Measurements from ENCODE around the gene STON1.

STON1 gene

DNA sequence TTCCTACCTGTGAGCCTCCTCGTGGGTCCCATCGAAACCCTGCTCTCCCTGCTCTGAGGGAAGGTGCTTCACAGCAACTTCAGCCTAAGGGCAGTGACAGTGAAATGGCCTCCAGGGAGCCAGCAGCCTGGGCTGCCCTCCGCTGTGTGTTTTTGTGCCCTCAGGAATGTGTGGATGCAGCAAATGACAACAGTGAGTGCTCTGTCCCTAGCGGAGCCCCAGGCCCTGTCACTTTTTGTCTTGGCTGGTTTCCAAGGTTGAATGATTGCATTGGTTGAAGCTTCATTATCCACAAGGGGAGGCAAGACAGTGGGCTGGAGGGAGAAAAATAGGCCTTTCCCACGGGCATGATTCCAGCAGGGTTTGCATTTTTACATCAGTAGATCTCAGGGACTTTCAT is 42.9 kb downstream of the STON1 start:
- Histone ChIP-seq H3K9ac (no peak overlapping the region), H3K4me2 (no peak overlapping the region), H4K20me1 (ENCODE audit: insufficient read depth) (no peaks in the 10 kb centered on the region), H3K27me3 (ENCODE audit: insufficient read depth, low read depth) (no peaks in the 10 kb centered on the region), H3K27ac (no peak overlapping the region), H3K36me3 (ENCODE audit: insufficient read depth) (no peaks in the 10 kb centered on the region), H2AFZ (ENCODE audit: low read depth) (no peak overlapping the region), H3K4me3 (IDR thresholded peaks at IDR 0.05; ENCODE audit: insufficient read depth, low read depth, low read length) (no peak overlapping the region), H3K4me1 (ENCODE audit: low read depth, poor library complexity, severe bottlenecking) (peaks cover 5% of the 10 kb centered on the region), H3K79me2 (ENCODE audit: insufficient read depth, low read depth) (no peaks in the 10 kb centered on the region)
- TF ChIP-seq, protein P1, sequence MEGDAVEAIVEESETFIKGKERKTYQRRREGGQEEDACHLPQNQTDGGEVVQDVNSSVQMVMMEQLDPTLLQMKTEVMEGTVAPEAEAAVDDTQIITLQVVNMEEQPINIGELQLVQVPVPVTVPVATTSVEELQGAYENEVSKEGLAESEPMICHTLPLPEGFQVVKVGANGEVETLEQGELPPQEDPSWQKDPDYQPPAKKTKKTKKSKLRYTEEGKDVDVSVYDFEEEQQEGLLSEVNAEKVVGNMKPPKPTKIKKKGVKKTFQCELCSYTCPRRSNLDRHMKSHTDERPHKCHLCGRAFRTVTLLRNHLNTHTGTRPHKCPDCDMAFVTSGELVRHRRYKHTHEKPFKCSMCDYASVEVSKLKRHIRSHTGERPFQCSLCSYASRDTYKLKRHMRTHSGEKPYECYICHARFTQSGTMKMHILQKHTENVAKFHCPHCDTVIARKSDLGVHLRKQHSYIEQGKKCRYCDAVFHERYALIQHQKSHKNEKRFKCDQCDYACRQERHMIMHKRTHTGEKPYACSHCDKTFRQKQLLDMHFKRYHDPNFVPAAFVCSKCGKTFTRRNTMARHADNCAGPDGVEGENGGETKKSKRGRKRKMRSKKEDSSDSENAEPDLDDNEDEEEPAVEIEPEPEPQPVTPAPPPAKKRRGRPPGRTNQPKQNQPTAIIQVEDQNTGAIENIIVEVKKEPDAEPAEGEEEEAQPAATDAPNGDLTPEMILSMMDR (conservative IDR thresholded peaks at IDR 0.05; ENCODE audit: low read depth, low read length), result no peak

DNA sequence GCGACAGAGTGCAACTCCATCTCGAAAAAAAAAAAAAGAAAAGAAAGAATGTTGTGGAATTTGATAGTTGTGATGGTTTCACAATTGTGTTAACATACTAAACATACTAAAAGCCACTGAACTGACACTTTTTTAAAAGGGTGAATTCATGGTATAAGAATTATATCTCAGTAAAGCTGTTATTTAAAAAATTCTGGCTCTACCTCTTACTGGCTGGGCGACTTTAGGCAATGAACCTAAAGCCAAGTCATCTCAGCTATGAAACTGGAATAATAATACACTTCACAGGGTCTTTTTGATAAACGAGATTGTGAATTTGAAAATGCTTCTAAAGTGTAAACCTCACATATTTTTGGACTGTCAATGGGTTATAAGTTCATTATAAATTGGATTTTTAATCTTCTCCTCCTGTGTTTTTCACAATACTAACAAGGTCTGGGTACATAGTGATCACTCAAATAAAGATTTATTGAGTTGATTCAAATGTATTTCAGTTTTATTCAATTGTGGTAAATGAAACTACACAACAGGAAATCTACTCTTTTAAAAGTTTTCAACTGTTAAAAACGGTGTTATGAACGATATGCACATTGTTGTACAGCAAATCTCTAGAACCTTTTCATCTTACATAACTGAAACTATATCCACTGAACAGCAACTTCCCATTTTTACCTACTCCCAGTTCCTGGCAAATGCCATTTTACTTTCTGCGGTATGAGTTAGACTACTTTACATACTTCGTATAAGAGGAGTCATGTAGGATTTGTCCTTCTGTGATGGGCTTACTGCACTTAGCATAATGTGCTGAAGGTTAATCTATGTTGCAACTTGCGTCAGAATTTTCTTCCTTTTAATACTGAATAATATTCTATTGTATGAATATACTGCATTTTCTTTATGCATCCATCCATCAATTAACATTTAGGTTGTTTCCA is 44.7 kb downstream of the STON1 start:
- Histone ChIP-seq H3K9ac (no peak overlapping the region), H3K4me1 (ENCODE audit: low read depth, poor library complexity, severe bottlenecking) (peaks cover 5% of the 10 kb centered on the region), H4K20me1 (ENCODE audit: insufficient read depth) (no peaks in the 10 kb centered on the region), H3K27me3 (ENCODE audit: insufficient read depth, low read depth) (no peaks in the 10 kb centered on the region), H3K4me2 (no peak overlapping the region), H2AFZ (ENCODE audit: low read depth) (no peak overlapping the region), H3K36me3 (ENCODE audit: insufficient read depth) (no peaks in the 10 kb centered on the region), H3K4me3 (IDR thresholded peaks at IDR 0.05; ENCODE audit: insufficient read depth, low read depth, low read length) (no peak overlapping the region), H3K27ac (no peak overlapping the region), H3K79me2 (ENCODE audit: insufficient read depth, low read depth) (no peaks in the 10 kb centered on the region)
- TF ChIP-seq, protein P1 (conservative IDR thresholded peaks at IDR 0.05; ENCODE audit: low read depth, low read length), result no peak

DNA sequence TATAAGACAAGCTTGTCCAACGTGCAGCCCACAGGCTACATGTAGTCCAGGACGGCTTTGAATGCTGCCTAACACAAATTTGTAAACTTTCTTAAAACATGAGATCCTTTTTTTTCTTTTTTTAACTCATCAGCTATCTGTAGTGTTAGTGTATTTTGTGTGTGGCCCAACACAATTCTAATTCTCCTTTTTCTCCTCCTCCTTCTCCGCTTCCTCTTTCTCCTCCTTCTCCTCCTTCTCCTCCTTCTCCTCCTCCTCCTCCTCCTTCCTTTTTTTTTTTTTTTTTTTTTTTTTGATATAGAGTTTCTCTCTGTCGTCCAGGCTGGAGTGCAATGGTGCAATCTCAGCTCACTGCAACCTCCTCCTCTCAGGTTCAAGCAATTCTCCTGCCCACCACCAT is 48.4 kb downstream of the STON1 start:
- Histone ChIP-seq H3K27ac (no peak overlapping the region), H4K20me1 (ENCODE audit: insufficient read depth) (no peaks in the 10 kb centered on the region), H3K4me3 (IDR thresholded peaks at IDR 0.05; ENCODE audit: insufficient read depth, low read depth, low read length) (no peak overlapping the region), H3K4me2 (no peak overlapping the region), H3K79me2 (ENCODE audit: insufficient read depth, low read depth) (no peaks in the 10 kb centered on the region), H3K9ac (no peak overlapping the region), H3K27me3 (ENCODE audit: insufficient read depth, low read depth) (no peaks in the 10 kb centered on the region), H3K36me3 (ENCODE audit: insufficient read depth) (no peaks in the 10 kb centered on the region), H3K4me1 (ENCODE audit: low read depth, poor library complexity, severe bottlenecking) (peaks cover 5% of the 10 kb centered on the region), H2AFZ (ENCODE audit: low read depth) (no peak overlapping the region)
- TF ChIP-seq, protein P1 (conservative IDR thresholded peaks at IDR 0.05; ENCODE audit: low read depth, low read length), result no peak

DNA sequence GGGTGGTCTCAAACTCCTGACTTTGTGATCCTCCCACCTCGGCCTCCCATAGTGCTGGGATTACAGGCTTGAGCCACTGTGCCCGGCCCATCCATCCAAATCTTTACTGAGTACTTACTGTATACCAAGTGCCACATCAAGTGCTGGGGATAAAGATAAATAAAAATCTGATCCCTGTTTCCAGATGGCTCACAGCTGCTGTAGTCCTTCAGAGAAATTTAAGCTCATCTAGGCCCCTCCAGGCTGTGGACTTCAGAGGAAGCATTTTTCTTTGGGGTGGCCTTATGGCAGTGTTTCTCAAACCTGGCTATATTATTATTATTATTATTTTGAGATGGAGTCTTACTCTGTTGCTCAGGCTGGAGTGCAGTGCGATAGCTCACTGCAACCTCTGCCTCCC is 54.0 kb downstream of the STON1 start:
- Histone ChIP-seq H3K9ac (no peak overlapping the region), H2AFZ (ENCODE audit: low read depth) (no peak overlapping the region), H3K4me2 (no peak overlapping the region), H3K79me2 (ENCODE audit: insufficient read depth, low read depth) (no peaks in the 10 kb centered on the region), H3K4me3 (IDR thresholded peaks at IDR 0.05; ENCODE audit: insufficient read depth, low read depth, low read length) (no peak overlapping the region), H3K36me3 (ENCODE audit: insufficient read depth) (no peaks in the 10 kb centered on the region), H4K20me1 (ENCODE audit: insufficient read depth) (no peaks in the 10 kb centered on the region), H3K27ac (no peak overlapping the region), H3K4me1 (ENCODE audit: low read depth, poor library complexity, severe bottlenecking) (no peaks in the 10 kb centered on the region), H3K27me3 (ENCODE audit: insufficient read depth, low read depth) (no peaks in the 10 kb centered on the region)
- TF ChIP-seq, protein P1 (conservative IDR thresholded peaks at IDR 0.05; ENCODE audit: low read depth, low read length), result no peak
